ENCODE measurements around the gene PRSS8.

PRSS8 gene

GRCh38 chr16:31085411-31085810 lies 50.1 kb downstream of the PRSS8 start:
- H3K4me3 ChIP-seq (ENCODE audit: low read depth, low read length): no peak overlapping the region

GRCh38 chr16:31084584-31085302 lies 50.8 kb downstream of the PRSS8 start:
- no peak overlapping the region for H3K4me3 ChIP-seq (ENCODE audit: low read depth, low read length)
- no peak for TF ChIP-seq CTCF (IDR thresholded peaks at IDR 0.05; ENCODE audit: low read depth, low read length)

More at GRCh38 chr16:31085411-31085810, 50.1 kb downstream of the PRSS8 start:
- no peak for TF ChIP-seq CTCF (IDR thresholded peaks at IDR 0.05; ENCODE audit: low read depth, low read length)

- H3K4me3 ChIP-seq (ENCODE audit: low read depth, low read length): no peak overlapping the region
- TF ChIP-seq CTCF (IDR thresholded peaks at IDR 0.05; ENCODE audit: low read depth, low read length): no peak
Measured at GRCh38 chr16:31083981-31084380, 51.5 kb downstream of the PRSS8 start.

- no peak overlapping the region for H3K4me3 ChIP-seq (ENCODE audit: low read depth, low read length)
- TF ChIP-seq CTCF (IDR thresholded peaks at IDR 0.05; ENCODE audit: low read depth, low read length): no peak
Measured at GRCh38 chr16:31083556-31083955, 52.0 kb downstream of the PRSS8 start.

- no peak overlapping the region for H3K4me3 ChIP-seq (ENCODE audit: low read depth, low read length)
- TF ChIP-seq CTCF (IDR thresholded peaks at IDR 0.05; ENCODE audit: low read depth, low read length): no peak
Measured at GRCh38 chr16:31083081-31083480, 52.4 kb downstream of the PRSS8 start.

GRCh38 chr16:31082368-31083045 lies 53.0 kb downstream of the PRSS8 start:
- no peak for TF ChIP-seq CTCF (IDR thresholded peaks at IDR 0.05; ENCODE audit: low read depth, low read length)

More at GRCh38 chr16:31082368-31083045, 53.0 kb downstream of the PRSS8 start:
- H3K4me3 ChIP-seq (ENCODE audit: low read depth, low read length): no peak overlapping the region

Data from WI38 (cell line).